Middle frontal gyrus (tissue), 1 donor: ENCODE measurements around the gene TRIM13.
"Not testable (repeated sequence)": the region's sequence is repeated elsewhere in the genome, so short reads cannot be mapped to it uniquely, and the experiment has no call there.

Experiments
- DNase-seq: peaks from one replicate; pipeline ENCODE4 v3.0.0-alpha.2; 2015; ENCODE audit warnings: low spot score; ENCODE audit errors: extremely low spot score

The TRIM13 gene

DNA sequence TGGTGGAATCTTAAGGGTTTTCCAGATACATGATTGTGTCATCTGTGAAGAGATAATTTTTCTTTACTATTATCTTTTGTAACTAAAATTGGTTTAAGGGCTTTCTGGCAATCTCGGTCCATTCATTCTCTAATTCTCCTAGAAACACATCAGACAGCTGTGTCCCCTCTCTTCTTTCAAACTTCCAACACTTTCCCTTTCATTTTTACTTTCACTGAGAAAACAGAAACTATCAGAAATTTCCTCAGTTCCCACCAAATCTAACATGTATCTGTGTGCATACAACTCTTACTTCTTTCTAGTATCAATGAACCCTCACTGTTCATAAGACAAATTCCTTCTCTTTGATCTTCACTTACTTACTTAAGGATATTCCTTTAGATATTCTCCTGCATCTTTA is 58.6 kb downstream of the TRIM13 start:
- no peak for DNase-seq

DNA sequence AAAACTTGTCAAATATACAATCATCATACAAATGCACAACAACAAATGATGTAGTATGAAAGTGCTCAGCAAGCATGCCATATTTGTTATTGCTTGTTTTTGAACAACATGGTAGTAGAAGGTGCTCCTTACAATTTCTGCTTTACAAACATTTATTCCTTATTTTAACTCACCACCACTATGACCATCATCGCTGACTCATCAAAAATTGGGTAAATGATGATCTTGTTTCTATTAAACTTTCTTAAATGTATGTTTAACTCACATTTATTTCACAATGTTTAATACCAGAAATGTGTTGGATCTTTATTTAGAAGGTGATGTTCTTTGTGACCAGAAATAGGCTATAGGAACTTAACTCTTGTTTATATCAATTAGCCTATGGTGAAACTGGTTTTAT is 63.9 kb downstream of the TRIM13 start:
- DNase-seq, result no peak

DNA sequence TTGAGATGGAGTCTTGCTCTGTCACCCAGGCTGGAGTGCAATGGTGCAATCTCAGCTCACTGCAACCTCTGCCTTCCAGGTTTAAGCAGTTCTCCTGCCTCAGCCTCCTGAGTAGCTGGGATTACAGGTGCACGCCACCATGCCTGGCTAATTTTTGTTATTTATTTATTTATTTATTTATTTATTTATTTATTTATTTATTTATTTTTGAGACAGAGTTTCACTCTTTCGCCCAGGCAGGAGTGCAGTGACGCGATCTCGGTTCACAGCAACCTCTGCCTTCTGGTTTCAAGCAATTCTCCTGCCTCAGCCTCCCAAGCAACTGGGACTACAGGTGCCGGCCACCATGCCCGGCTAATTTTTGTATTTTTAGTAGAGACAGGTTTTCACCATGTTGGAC is 65.5 kb downstream of the TRIM13 start:
- DNase-seq, result not testable (repeated sequence)

DNA sequence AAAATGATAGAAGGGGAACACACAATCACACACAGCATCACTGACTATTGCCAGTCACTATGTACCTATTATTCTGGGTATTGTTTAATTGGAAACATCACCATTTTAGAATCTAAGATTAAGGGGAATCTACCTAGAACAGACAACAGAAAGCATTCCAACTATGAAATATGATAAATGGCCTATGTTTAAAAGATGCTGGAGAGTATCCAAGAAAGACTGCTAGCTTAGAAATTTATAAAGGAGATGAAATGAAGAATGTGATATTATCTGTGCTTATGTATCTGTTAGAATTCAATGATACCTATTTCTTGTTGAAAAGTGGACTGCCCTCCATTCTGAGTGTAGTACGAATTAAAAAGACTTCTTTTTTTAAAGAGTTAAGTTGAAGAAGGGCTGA is 68.9 kb downstream of the TRIM13 start:
- DNase-seq, result no peak
